HEK293 (cell line): Measurements from ENCODE around the gene HDGF.

Experiments
- BCL6B ChIP-seq: fragments of 450-650 bp; formaldehyde crosslinking; IDR thresholded peaks from 2 replicates; pipeline ENCODE4 v1.5.1; 2017; ENCODE audit warnings: missing biosample characterization, missing genetic modification characterization
- ELK4 ChIP-seq: IDR thresholded peaks from 2 replicates; pipeline ENCODE4 v1.6.1; 2011; ENCODE audit warnings: mild to moderate bottlenecking, low read depth, low read length, borderline replicate concordance
- HOXA7 ChIP-seq: sonication (generic); formaldehyde crosslinking; IDR thresholded peaks from 2 replicates; pipeline ENCODE4 v1.8.1; 2022; ENCODE audit warnings: missing genetic modification reagents, borderline replicate concordance
- KLF9 ChIP-seq: fragments of 450-650 bp; formaldehyde crosslinking; IDR thresholded peaks from 2 replicates; pipeline ENCODE4 v1.5.1; 2016; ENCODE audit warnings: missing biosample characterization, missing genetic modification characterization, low read depth
- REST ChIP-seq: fragments of 450-650 bp; formaldehyde crosslinking; IDR thresholded peaks from 2 replicates; pipeline ENCODE4 v1.5.1; 2016; ENCODE audit warnings: missing biosample characterization, missing genetic modification characterization
- WT1 ChIP-seq: fragments of 450-650 bp; formaldehyde crosslinking; IDR thresholded peaks from 2 replicates; pipeline ENCODE4 v1.5.1; 2016; ENCODE audit warnings: missing biosample characterization, missing genetic modification characterization
- ZBTB7A ChIP-seq: fragments of 450-650 bp; formaldehyde crosslinking; IDR thresholded peaks from 2 replicates; pipeline ENCODE4 v1.5.1; 2016; ENCODE audit warnings: low read depth, missing biosample characterization, missing genetic modification characterization
- ZEB2 ChIP-seq: fragments of 450-650 bp; formaldehyde crosslinking; IDR thresholded peaks from 2 replicates; pipeline ENCODE4 v1.5.1; 2016; ENCODE audit warnings: missing biosample characterization, missing genetic modification characterization
- ZNF133 ChIP-seq: fragments of 450-650 bp; formaldehyde crosslinking; IDR thresholded peaks from 2 replicates; pipeline ENCODE4 v1.5.1; 2016; ENCODE audit warnings: missing biosample characterization, missing genetic modification characterization
- ZNF174 ChIP-seq: fragments of 450-650 bp; formaldehyde crosslinking; IDR thresholded peaks from 2 replicates; pipeline ENCODE4 v1.5.0; 2017; ENCODE audit warnings: missing biosample characterization, mild to moderate bottlenecking, missing genetic modification characterization
- ZNF223 ChIP-seq: fragments of 450-650 bp; formaldehyde crosslinking; IDR thresholded peaks from 2 replicates; pipeline ENCODE4 v1.5.1; 2016; ENCODE audit warnings: missing biosample characterization, missing genetic modification characterization
- ZNF248 ChIP-seq: fragments of 450-650 bp; formaldehyde crosslinking; IDR thresholded peaks from 2 replicates; pipeline ENCODE4 v1.5.1; 2017; ENCODE audit warnings: missing biosample characterization, missing genetic modification characterization
- ZNF274 ChIP-seq, 2 experiments: fragments of 200-500 bp in 1 of 2; fragments of 450-650 bp in 1 of 2; sonication (Bioruptor generic) in 1 of 2; formaldehyde crosslinking in 1 of 2; IDR thresholded peaks; 2 replicates each; pipeline versions ENCODE4 v1.5.1 to v1.6.1; 2014 to 2016; ENCODE audit warnings: borderline replicate concordance in 1 of 2, inconsistent platforms in 1 of 2, low read length in 1 of 2, missing biosample characterization in 1 of 2, missing genetic modification characterization in 1 of 2
- ZNF292 ChIP-seq: fragments of 450-650 bp; formaldehyde crosslinking; IDR thresholded peaks from 2 replicates; pipeline ENCODE4 v1.5.1; 2016; ENCODE audit warnings: low read depth, missing biosample characterization, missing genetic modification characterization, borderline replicate concordance
- ZNF311 ChIP-seq: fragments of 450-650 bp; formaldehyde crosslinking; IDR thresholded peaks from 2 replicates; pipeline ENCODE4 v1.5.1; 2017; ENCODE audit warnings: missing biosample characterization, missing genetic modification characterization, borderline replicate concordance
- ZNF37A ChIP-seq: fragments of 450-650 bp; IDR thresholded peaks from 2 replicates; pipeline ENCODE4 v1.5.1; 2018; ENCODE audit warnings: missing biosample characterization, missing genetic modification characterization
- ZNF391 ChIP-seq: fragments of 450-650 bp; formaldehyde crosslinking; IDR thresholded peaks from 2 replicates; pipeline ENCODE4 v1.5.1; 2016; ENCODE audit warnings: low read depth, missing biosample characterization, missing genetic modification characterization, borderline replicate concordance
- ZNF398 ChIP-seq: fragments of 450-650 bp; formaldehyde crosslinking; IDR thresholded peaks from 2 replicates; pipeline ENCODE4 v1.5.1; 2017; ENCODE audit warnings: missing biosample characterization, missing genetic modification characterization
- ZNF555 ChIP-seq: fragments of 450-650 bp; formaldehyde crosslinking; conservative IDR thresholded peaks from 2 replicates; pipeline ENCODE4 v1.5.1; 2017; ENCODE audit warnings: missing biosample characterization, mild to moderate bottlenecking, missing genetic modification characterization, inconsistent platforms
- ZNF610 ChIP-seq: fragments of 450-650 bp; formaldehyde crosslinking; IDR thresholded peaks from 2 replicates; pipeline ENCODE4 v1.5.1; 2016; ENCODE audit warnings: missing biosample characterization, missing genetic modification characterization, borderline replicate concordance
- ZNF704 ChIP-seq: fragments of 450-650 bp; formaldehyde crosslinking; IDR thresholded peaks from 2 replicates; pipeline ENCODE4 v1.5.1; 2016; ENCODE audit warnings: missing biosample characterization, missing genetic modification characterization
- ZNF843 ChIP-seq: fragments of 450-650 bp; formaldehyde crosslinking; IDR thresholded peaks from 2 replicates; pipeline ENCODE4 v1.5.1; 2016; ENCODE audit warnings: missing biosample characterization, missing genetic modification characterization
- ZSCAN23 ChIP-seq: fragments of 450-650 bp; formaldehyde crosslinking; IDR thresholded peaks from 2 replicates; pipeline ENCODE4 v1.5.1; 2016; ENCODE audit warnings: missing biosample characterization, missing genetic modification characterization
- ZSCAN5A ChIP-seq: fragments of 450-650 bp; formaldehyde crosslinking; IDR thresholded peaks from 2 replicates; pipeline ENCODE4 v1.5.1; 2016; ENCODE audit warnings: missing biosample characterization, missing genetic modification characterization
- TF ChIP-seq, protein P1 (sequence below): fragments of 450-650 bp; formaldehyde crosslinking; IDR thresholded peaks from 2 replicates; pipeline ENCODE4 v1.5.1; 2016; ENCODE audit warnings: missing biosample characterization, missing genetic modification characterization, low read depth

Gene HDGF

GRCh38 chr1:156705918-156706656 lies 45.4 kb downstream of the HDGF start (continued):
- TF ChIP-seq ZNF292 (tag by site-specific recombination) (no peak), ZSCAN5A (tag by site-specific recombination) (0 out of 2 replicates have a peak, but pooled peaks have one; percentile 20), ZNF223 (no peak), ZNF391 (tag by site-specific recombination) (peak; percentile 68; the same call in 1 of the 2 replicates), ZBTB7A (tag by site-specific recombination) (peak; percentile 81), ZNF248 (no peak), REST (tag by site-specific recombination) (0 out of 2 replicates have a peak, but pooled peaks have one; percentile 21), ZNF704 (tag by site-specific recombination) (no peak), BCL6B (tag by site-specific recombination) (no peak), ZNF398 (tag by site-specific recombination) (peak; percentile 84), ZNF610 (tag by site-specific recombination) (peak; percentile 89; the same call in 1 of the 2 replicates), ZNF133 (tag by site-specific recombination) (no peak), ZNF843 (tag by site-specific recombination) (no peak), KLF9 (tag by site-specific recombination) (peak; percentile 57), ELK4 (no peak), ZNF311 (tag by site-specific recombination) (no peak), ZNF37A (tag by site-specific recombination) (no peak), ZNF174 (tag by site-specific recombination) (no peak), ZEB2 (peak; percentile 85), ZSCAN23 (no peak), ZNF274 (IDR thresholded peaks at IDR 0.05; ENCODE audit: low read length) (no peak), ZNF274 (tag by site-specific recombination; IDR thresholded peaks at IDR 0.05; ENCODE audit: borderline replicate concordance) (no peak), HOXA7 (no peak), ZNF555 (tag by site-specific recombination) (no peak), WT1 (tag by site-specific recombination) (peak; percentile 85)
- TF ChIP-seq, protein P1, sequence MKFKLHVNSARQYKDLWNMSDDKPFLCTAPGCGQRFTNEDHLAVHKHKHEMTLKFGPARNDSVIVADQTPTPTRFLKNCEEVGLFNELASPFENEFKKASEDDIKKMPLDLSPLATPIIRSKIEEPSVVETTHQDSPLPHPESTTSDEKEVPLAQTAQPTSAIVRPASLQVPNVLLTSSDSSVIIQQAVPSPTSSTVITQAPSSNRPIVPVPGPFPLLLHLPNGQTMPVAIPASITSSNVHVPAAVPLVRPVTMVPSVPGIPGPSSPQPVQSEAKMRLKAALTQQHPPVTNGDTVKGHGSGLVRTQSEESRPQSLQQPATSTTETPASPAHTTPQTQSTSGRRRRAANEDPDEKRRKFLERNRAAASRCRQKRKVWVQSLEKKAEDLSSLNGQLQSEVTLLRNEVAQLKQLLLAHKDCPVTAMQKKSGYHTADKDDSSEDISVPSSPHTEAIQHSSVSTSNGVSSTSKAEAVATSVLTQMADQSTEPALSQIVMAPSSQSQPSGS (tag by site-specific recombination): peak; percentile 6; the same call in 1 of the 2 replicates
